T-helper 2 cell (primary cell): Measurements from ENCODE around the gene KDM4F.

Experiments used
- DNase-seq, 5 experiments: peaks; one replicate each; pipeline versions ENCODE4 v3.0.0 to v3.0.0-alpha.2; 2012 to 2022

The KDM4F gene

DNA sequence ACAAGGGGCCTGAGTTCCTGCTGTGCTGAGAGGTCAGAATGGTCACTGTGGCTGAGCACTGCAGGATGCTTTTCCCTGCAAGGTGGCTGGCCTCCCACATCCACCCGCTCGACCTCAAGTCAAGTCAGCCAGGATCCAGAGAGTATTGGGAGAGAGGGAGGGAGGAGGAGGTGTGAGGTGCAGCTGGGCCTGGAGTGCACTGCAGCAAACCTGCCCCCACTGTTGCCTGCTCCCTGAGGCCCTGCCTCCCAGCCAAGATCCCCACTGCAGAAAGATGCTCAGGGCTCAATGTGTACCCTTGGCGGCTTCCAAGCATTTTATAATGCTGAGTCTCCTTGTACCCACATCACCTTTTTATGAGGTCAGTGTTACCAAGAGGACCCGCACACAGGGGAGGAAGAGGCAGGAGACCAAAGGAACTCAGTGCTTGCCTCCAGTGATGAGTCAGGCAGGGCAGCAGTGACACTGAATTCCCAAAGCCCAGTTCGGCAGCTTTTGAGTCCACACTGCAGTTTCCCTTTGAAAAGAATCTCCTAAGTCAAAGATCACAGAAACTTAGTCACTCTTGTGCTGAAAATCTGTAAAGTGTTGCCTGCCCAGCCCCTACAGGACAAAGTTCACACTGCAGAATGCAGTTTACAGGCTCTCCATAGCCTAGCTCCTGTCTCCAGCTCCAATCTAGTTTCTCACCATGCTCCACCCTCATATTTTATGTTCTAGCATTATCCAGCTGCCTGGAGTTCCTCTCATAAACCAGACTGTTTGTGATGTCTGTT lies 43.5 kb downstream of the KDM4F start:
- peak in 2 of 5 experiments; percentile 16 to 65 for DNase-seq

DNA sequence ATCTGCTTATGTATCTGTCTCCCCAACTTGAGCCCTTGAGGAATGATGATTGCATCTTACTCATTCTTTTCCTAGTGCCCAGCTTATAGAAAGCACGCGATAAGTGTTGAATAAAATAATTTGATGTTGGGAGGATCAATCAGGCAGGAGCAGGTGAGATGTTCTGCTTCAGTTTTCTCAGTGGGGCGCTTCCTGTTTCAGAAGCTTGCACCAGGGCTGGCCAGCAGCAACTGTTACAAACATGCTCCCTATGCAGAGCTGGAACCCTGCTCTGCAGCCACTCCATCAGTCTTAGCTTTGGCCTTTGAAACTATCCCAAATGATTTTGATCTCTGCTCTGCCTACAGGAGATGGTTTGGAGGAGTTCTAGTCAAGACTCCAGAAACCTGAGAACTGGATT lies 44.3 kb downstream of the KDM4F start:
- no peak for DNase-seq

DNA sequence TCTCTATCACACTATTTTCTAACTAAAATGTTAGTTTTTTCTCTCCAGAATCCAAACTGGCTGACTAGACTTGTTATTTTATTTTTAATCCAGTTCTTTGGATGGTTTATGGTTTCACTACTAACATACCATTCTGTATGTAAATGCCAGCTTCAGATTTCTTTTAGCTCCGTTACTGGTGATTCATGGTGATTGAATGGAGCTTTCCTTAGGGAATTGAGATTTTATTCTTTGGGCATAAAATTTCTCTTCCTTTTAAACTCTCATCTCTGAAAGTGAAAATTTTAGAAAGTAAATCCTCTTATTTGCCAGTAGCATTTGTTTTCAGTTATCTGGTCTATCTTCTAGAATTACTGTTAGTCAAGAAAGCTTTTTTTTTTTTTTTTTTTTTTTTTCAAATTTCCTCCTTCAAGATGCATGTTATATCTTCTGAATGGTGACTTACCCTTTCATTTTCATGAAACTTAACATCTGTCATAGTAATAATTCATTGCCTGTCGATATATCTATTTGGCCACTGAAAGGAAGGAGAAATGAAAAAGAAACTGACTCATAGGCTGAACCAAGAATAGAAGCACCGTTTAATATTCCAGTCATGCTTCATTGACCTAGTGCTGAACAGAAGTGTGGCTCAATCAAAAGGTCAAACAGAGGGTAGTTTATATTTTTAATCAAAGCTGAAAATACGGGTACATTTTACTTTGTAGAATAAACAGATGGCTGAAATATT lies 46.8 kb downstream of the KDM4F start:
- DNase-seq, result peak in 1 of 5 experiments; percentile 76

- DNase-seq, result no peak
Observed at GRCh38 chr11:95097209-95097608, 48.0 kb downstream of the KDM4F start.

DNA sequence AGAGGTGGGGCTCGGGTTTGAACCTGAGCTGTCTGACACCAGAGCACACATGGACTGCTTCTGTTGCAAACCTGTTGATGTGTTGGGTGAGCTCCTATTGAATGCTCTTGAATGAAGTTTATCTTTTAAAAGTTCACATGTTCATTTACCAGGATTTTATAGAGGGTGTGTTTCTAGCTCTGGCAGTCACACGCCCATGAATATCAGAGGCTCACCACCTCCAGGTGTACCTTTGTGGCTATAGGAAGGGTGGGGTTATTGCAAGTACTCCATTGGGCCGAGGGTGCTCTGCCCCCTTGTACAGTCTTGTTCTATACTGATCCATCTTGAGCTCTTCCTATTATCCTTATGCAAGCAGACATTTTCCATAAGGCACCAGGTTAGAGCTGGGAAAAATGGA lies 49.6 kb downstream of the KDM4F start:
- DNase-seq, result no peak

- no peak for DNase-seq
Observed at GRCh38 chr11:95100191-95100648, 51.0 kb downstream of the KDM4F start.
